ENCODE data around the gene F5.

The F5 gene

DNA sequence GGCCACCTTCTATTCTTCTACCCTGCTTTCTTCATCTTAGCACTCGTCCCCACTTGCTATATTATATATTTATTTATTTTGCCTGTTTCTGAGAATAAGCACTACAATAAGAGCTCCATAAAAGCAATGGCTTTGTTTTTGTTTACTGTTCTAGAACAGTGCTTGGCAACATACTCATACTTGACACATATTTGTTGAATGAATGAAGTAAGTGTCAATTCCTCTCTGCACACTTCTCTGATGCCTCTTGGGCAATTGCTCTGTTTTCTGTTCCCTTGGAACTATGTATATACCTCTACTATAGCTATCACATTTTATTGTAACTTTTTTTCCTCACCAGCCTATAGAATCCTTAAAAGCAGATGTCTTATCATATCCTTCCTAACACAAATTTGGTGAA is 93.0 kb downstream of the F5 start:
- peaks cover 12% of the 10 kb centered on the region for H3K4me1 Mint-ChIP-seq (ENCODE audit: low read depth)

GRCh38 chr1:169491845-169492281 is 94.4 kb downstream of the F5 start:
- Mint-ChIP-seq H3K4me3 (no peak overlapping the region), H3K27me3 (ENCODE audit: low read depth) (no peaks in the 10 kb centered on the region), H3K27ac (no peak overlapping the region), H3K9me3 (no peaks in the 10 kb centered on the region), H3K4me1 (ENCODE audit: low read depth) (peaks cover 23% of the 10 kb centered on the region), H3K36me3 (ENCODE audit: low read depth) (no peaks in the 10 kb centered on the region)

More for the DNA sequence above, 93.0 kb downstream of the F5 start:
- Mint-ChIP-seq H3K9me3 (peaks cover 6% of the 10 kb centered on the region), H3K27me3 (ENCODE audit: low read depth) (no peaks in the 10 kb centered on the region), H3K36me3 (ENCODE audit: low read depth) (peaks cover 5% of the 10 kb centered on the region), H3K4me3 (no peak overlapping the region), H3K27ac (no peak overlapping the region)

GRCh38 chr1:169488157-169488556 is 98.1 kb downstream of the F5 start:
- peaks cover 42% of the 10 kb centered on the region for H3K4me1 Mint-ChIP-seq (ENCODE audit: low read depth)
- H3K27ac Mint-ChIP-seq: no peak overlapping the region
- no peaks in the 10 kb centered on the region for H3K27me3 Mint-ChIP-seq (ENCODE audit: low read depth)
- peaks cover 7% of the 10 kb centered on the region for H3K36me3 Mint-ChIP-seq (ENCODE audit: low read depth)
- H3K9me3 Mint-ChIP-seq: no peaks in the 10 kb centered on the region
- H3K4me3 Mint-ChIP-seq: no peak overlapping the region

- Mint-ChIP-seq H3K9me3 (no peaks in the 10 kb centered on the region), H3K36me3 (ENCODE audit: low read depth) (peaks cover 7% of the 10 kb centered on the region), H3K4me1 (ENCODE audit: low read depth) (peaks cover 45% of the 10 kb centered on the region), H3K27me3 (ENCODE audit: low read depth) (no peaks in the 10 kb centered on the region), H3K4me3 (no peak overlapping the region), H3K27ac (no peak overlapping the region)
Measured at GRCh38 chr1:169487561-169487960, 98.7 kb downstream of the F5 start.

- Mint-ChIP-seq H3K27ac (no peak overlapping the region), H3K4me3 (no peak overlapping the region), H3K27me3 (ENCODE audit: low read depth) (no peaks in the 10 kb centered on the region), H3K36me3 (ENCODE audit: low read depth) (peaks cover 7% of the 10 kb centered on the region), H3K9me3 (no peaks in the 10 kb centered on the region), H3K4me1 (ENCODE audit: low read depth) (peaks cover 46% of the 10 kb centered on the region)
Measured at GRCh38 chr1:169487133-169487532, 99.1 kb downstream of the F5 start.

- Mint-ChIP-seq H3K4me1 (ENCODE audit: low read depth) (peaks cover 44% of the 10 kb centered on the region), H3K27me3 (ENCODE audit: low read depth) (no peaks in the 10 kb centered on the region), H3K36me3 (ENCODE audit: low read depth) (peaks cover 7% of the 10 kb centered on the region)
Measured at GRCh38 chr1:169486281-169487051, 99.8 kb downstream of the F5 start.

DNA sequence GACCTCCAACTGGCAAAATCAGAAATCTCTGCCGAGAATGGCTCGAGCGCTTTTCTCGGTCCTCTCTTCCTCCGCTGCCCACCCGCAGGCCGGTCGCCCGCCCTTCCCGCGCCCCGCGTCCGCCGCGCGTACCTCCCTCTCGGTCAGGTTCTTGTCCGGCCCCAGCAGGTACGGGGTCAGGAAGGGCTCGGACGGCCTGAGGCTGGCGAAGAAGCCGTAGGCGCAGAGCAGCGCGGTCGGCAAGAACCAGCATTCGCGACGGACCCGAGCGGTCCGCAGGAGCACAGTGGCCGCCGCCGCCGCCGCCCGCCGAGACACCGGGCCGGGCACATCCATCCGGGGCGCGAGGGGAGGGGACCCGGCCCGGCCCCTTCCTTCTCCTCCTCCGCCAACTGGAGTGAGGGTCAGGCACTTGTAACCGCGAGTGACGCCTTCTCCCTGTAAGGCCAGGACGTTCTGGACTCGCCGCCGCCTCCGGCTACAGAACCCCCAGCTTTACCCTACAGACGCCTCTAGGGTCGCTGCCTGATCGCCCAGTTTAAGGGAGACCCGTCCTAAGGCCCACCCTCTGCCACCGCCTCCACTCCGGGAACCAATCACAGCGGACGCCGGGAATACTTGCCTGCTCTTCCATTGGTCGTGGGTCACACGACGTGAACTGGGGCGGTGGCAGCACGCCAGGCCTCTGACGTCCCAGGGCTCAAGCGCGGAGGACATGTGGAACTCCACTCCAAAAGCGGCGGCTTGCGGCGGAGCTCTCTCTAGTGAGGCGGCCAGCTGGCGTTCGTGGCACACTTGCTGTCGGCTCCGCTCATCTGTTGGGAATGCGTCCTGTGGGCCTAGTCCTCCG is 100.6 kb downstream of the F5 start, which contains the start of gene SLC19A2:
SLC19A2 (minus strand) TSS at position 514 of the 850 bp plus-strand sequence; CDS start at position 336, 178 bp downstream.
- H3K9me3 Mint-ChIP-seq: no peaks in the 10 kb centered on the region
- H3K4me1 Mint-ChIP-seq (ENCODE audit: low read depth): peaks cover 51% of the 10 kb centered on the region
- peak within 1 kb of the TSS; percentile 93 for H3K27ac Mint-ChIP-seq
- peaks cover 7% of the 10 kb centered on the region for H3K36me3 Mint-ChIP-seq (ENCODE audit: low read depth)
- peak within 1 kb of the TSS; percentile 98 for H3K4me3 Mint-ChIP-seq
- H3K27me3 Mint-ChIP-seq (ENCODE audit: low read depth): no peaks in the 10 kb centered on the region

More at GRCh38 chr1:169486281-169487051, 99.8 kb downstream of the F5 start:
- H3K27ac Mint-ChIP-seq: peak overlapping the region; percentile 83
- H3K4me3 Mint-ChIP-seq: peak overlapping the region; percentile 98
- H3K9me3 Mint-ChIP-seq: no peaks in the 10 kb centered on the region

DNA sequence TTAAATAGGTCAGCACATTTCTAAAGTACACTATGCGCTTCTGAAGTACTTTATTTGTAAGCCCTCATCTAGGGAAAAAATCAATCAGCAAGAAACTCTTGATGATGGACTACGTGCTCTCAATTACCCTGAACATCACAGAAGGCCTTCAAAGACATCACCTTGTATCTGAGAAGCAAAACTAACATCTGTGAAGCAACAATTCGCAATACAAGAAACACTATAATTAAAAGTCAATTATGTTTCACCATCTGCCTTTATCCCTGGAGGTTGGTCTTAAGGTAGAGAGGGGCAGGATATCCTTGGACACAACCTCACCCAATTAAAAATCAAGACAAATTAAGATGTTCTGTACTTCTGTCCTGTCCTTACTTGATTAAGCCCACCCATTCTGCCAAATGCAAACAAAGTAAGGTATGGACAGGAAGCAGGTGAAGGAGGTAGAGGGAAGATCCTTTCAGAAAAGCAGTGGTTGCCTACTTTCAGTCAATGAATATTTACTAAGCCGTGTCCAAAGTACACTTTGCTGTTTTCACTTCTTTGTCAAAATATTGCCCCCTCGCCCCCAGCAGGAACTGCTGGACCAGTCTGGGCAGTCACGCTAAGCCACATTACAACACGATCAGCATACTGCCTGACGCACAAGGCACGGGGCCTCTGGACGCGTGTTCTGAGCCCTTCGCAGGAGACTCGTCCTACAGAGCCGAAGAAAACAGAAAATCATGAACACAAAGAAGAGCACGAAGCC is 101.4 kb downstream of the F5 start:
- Mint-ChIP-seq H3K4me3 (peak overlapping the region; percentile 98), H3K27ac (peak overlapping the region; percentile 93), H3K4me1 (ENCODE audit: low read depth) (peaks cover 54% of the 10 kb centered on the region), H3K36me3 (ENCODE audit: low read depth) (peaks cover 7% of the 10 kb centered on the region), H3K27me3 (ENCODE audit: low read depth) (no peaks in the 10 kb centered on the region), H3K9me3 (no peaks in the 10 kb centered on the region)

- Mint-ChIP-seq H3K36me3 (ENCODE audit: low read depth) (peaks cover 7% of the 10 kb centered on the region), H3K27me3 (ENCODE audit: low read depth) (no peaks in the 10 kb centered on the region), H3K4me1 (ENCODE audit: low read depth) (peaks cover 54% of the 10 kb centered on the region), H3K27ac (no peak overlapping the region), H3K4me3 (peak overlapping the region; percentile 98), H3K9me3 (no peaks in the 10 kb centered on the region)
Measured at GRCh38 chr1:169484101-169484500, 102.2 kb downstream of the F5 start.

DNA sequence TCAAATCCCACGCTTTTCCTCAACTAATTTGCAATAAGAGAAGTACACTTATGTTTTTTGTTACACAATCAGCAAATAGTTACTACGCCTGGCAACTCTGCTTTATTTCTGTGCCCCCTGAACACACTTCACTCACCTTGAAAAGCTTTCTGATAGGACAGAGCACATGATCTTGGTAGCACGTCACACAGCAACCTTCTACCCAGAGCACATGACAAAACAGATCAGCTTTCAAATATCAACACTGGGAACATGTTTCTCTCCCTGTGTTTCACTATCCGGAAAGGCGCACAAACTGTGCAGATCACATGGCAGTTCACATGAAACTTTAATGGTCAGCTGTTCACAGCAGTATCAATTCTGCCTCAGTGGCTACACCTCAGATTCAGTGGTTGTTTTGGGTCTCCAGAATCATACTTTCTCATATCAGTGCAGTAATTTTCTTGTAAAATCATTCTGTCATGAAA is 102.7 kb downstream of the F5 start:
- Mint-ChIP-seq H3K9me3 (no peaks in the 10 kb centered on the region), H3K36me3 (ENCODE audit: low read depth) (peaks cover 9% of the 10 kb centered on the region), H3K27ac (no peak overlapping the region), H3K27me3 (ENCODE audit: low read depth) (no peaks in the 10 kb centered on the region), H3K4me3 (peak overlapping the region; percentile 98), H3K4me1 (ENCODE audit: low read depth) (peaks cover 54% of the 10 kb centered on the region)

DNA sequence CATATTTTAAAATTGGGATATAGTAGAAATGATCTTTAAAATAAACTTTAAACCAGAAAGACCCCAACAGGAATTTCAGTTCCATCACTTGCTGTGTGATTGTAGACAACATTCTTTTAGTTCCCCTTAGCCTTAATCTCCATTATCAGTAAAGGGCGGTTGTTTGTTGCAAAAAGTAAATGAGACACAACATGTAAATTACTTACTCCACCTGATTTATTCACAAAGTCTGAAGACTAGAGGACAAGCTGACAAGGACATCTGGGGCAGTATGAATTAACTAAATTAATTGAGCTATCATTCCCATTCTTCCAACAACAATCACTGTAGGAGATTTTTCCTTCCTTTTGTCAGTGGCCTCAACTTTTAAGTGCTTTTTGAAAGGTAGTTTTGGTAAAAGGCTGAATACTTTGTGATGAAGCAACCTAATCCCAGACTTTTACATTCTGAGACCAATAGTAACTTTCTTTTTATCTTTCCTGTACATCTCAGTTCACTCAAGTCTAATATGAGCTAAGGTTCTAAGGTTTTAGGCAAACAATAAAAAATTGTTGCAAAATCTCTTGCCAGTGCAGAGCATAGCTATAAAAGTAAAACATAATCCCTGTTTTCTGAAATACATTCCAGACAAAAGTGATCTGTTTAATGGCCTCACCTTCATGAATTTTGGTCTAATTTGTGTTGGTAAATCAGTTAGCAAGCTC is 106.8 kb downstream of the F5 start:
- Mint-ChIP-seq H3K4me3 (no peak overlapping the region), H3K4me1 (ENCODE audit: low read depth) (peaks cover 27% of the 10 kb centered on the region), H3K27ac (no peak overlapping the region), H3K27me3 (ENCODE audit: low read depth) (no peaks in the 10 kb centered on the region), H3K36me3 (ENCODE audit: low read depth) (peaks cover 16% of the 10 kb centered on the region), H3K9me3 (no peaks in the 10 kb centered on the region)

GRCh38 chr1:169478094-169478672 is 108.1 kb downstream of the F5 start:
- no peaks in the 10 kb centered on the region for H3K9me3 Mint-ChIP-seq
- H3K27me3 Mint-ChIP-seq (ENCODE audit: low read depth): no peaks in the 10 kb centered on the region
- H3K27ac Mint-ChIP-seq: no peak overlapping the region
- H3K36me3 Mint-ChIP-seq (ENCODE audit: low read depth): peaks cover 11% of the 10 kb centered on the region
- H3K4me1 Mint-ChIP-seq (ENCODE audit: low read depth): peaks cover 15% of the 10 kb centered on the region
- no peak overlapping the region for H3K4me3 Mint-ChIP-seq

GRCh38 chr1:169475806-169476387 is 110.4 kb downstream of the F5 start:
- peaks cover 5% of the 10 kb centered on the region for H3K4me1 Mint-ChIP-seq (ENCODE audit: low read depth)
- no peaks in the 10 kb centered on the region for H3K9me3 Mint-ChIP-seq
- H3K27me3 Mint-ChIP-seq (ENCODE audit: low read depth): no peaks in the 10 kb centered on the region
- no peak overlapping the region for H3K4me3 Mint-ChIP-seq
- no peak overlapping the region for H3K27ac Mint-ChIP-seq
- H3K36me3 Mint-ChIP-seq (ENCODE audit: low read depth): peaks cover 11% of the 10 kb centered on the region
